ENCODE data around the gene ETV6. TPM values are rescaled to one million over a fixed set of nuclear protein-coding genes. Genes with fewer than 3 reads are reported as not detected.
A peak's percentile ranks its signal among the peaks of the same experiment; 100 is the strongest.

ETV6 gene
- total and polyA plus RNA-seq, 2 of the 8 experiments (the other 6 are each of a cell fraction or from before 2014, with no cell fraction given): 5.5 to 23.9 TPM

DNA sequence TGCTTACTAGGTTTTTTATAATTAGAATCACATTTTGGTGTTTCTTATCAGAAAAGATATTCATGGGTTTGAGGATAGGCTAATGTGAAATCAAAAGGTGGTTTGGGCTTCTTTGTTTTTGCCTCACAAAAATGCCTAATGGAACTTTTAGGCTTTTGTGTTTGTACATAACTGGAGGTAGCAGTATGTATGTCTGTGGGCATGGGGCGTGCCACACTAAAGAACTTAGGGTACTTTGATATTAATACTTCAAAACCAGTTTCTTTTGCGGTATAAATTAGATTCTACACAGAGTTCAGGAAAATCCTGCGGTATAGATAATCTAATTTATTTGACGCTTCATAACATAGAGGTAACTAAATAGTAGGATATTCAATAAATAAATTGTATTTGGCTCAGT, 1.9 kb downstream of the ETV6 start:
- H3K23ac ChIP-seq (ENCODE audit: insufficient read length): no peak overlapping the region
- ChIA-PET CTCF (ENCODE audit: partially characterized antibody) (interaction anchor here (1.1 kb wide), 1 partner anchor 91 kb away, joined by 3 read pairs; no protein-coding TSS in a partner anchor), POLR2A (ENCODE audit: partially characterized antibody) (no interaction called here)
- H2BK20ac ChIP-seq (ENCODE audit: low read length): no peak overlapping the region
- peaks cover 8% of the 10 kb centered on the region for H3K79me1 ChIP-seq (ENCODE audit: low read depth, low read length)
- no peak overlapping the region for H2BK15ac ChIP-seq (ENCODE audit: low read length)
- H4K8ac ChIP-seq (ENCODE audit: extremely low read depth, insufficient read depth, low read length): no peak overlapping the region
- H2BK12ac ChIP-seq (ENCODE audit: low read depth, low read length): no peak overlapping the region
- no peaks in the 10 kb centered on the region for H4K20me1 ChIP-seq (replicated peaks in 1 of 2; ENCODE audit: control insufficient read depth in 1 of 2, insufficient read depth in 2 of 2, low read length in 2 of 2)
- H3K9ac ChIP-seq (replicated peaks in 1 of 4; ENCODE audit: extremely low read depth in 1 of 4, low read depth in 3 of 4, low read length in 3 of 4): no peak overlapping the region
- no peak overlapping the region for H3K14ac ChIP-seq (ENCODE audit: insufficient read length)
- peaks cover 6% of the 10 kb centered on the region for H3K23me2 ChIP-seq (ENCODE audit: low read depth, low read length)
- no peak overlapping the region for H2AFZ ChIP-seq (ENCODE audit: low read length)
- no peak overlapping the region for H3K27ac ChIP-seq (ENCODE audit: low read depth, low read length)
- FAIRE-seq (no peak), DNase-seq (ENCODE audit: low read depth in 1 of 2, low spot score in 2 of 2) (no peak)
- H4K91ac ChIP-seq (replicated peaks; ENCODE audit: insufficient read length, low read length): no peak overlapping the region
- no peak overlapping the region for H2BK120ac ChIP-seq (replicated peaks; ENCODE audit: low read depth, low read length)
- no peaks in the 10 kb centered on the region for H3K9me3 ChIP-seq (ENCODE audit: insufficient read depth in 2 of 2, low read depth in 1 of 2, low read length in 1 of 2)
- no peak overlapping the region for H3K56ac ChIP-seq (replicated peaks; ENCODE audit: insufficient read length, low read depth, low read length)
- peak overlapping the region in 2 of 4 experiments; percentile 80 to 98; a peak in 3 of 8 replicates for H3K4me3 ChIP-seq (ENCODE audit: extremely low read depth in 1 of 4, insufficient read depth in 2 of 4, low read depth in 3 of 4, low read length in 4 of 4)
- H3K36me3 ChIP-seq (ENCODE audit: control insufficient read depth in 2 of 4, insufficient read depth in 4 of 4, low read length in 3 of 4): no peaks in the 10 kb centered on the region
- H3K27me3 ChIP-seq (replicated peaks in 1 of 4; ENCODE audit: control insufficient read depth in 3 of 4, extremely low read depth in 1 of 4, insufficient read depth in 3 of 4, low read length in 3 of 4): no peaks in the 10 kb centered on the region
- H3K4me1 ChIP-seq (replicated peaks in 1 of 4; ENCODE audit: control insufficient read depth in 3 of 4, insufficient read depth in 4 of 4, low read length in 3 of 4): peaks cover 3 to 23% (median 10%) of the 10 kb centered on the region in 4 experiments
- peaks cover 14 to 61% of the 10 kb centered on the region in 2 experiments for H3K79me2 ChIP-seq (ENCODE audit: control insufficient read depth in 1 of 2, insufficient read depth in 2 of 2, low read length in 2 of 2)
- no peak overlapping the region for H2AK5ac ChIP-seq (ENCODE audit: low read depth, low read length)
- no peak overlapping the region for H2BK5ac ChIP-seq (ENCODE audit: low read depth, low read length)
- WGBS, 2 experiments (ENCODE audit: extremely low coverage in 1 of 2, insufficient coverage in 1 of 2, insufficient read length in 1 of 2, insufficient replicate concordance in 2 of 2, low coverage in 1 of 2, low lambda C conversion rate in 2 of 2, missing lambda C conversion rate in 1 of 2): 83% methylated on average over 4 of the region's 4 CpGs; no CpG with 5 or more reads in 1 of the 2 experiments
- H4K5ac ChIP-seq (ENCODE audit: insufficient read length, low read depth, low read length): no peak overlapping the region
- H3K18ac ChIP-seq (ENCODE audit: extremely low read depth, low read length): no peak overlapping the region
- H3K4me2 ChIP-seq (ENCODE audit: insufficient read depth in 1 of 2, low read depth in 2 of 2, low read length in 2 of 2): peak overlapping the region; percentile 81 to 83
- no peak overlapping the region for H3K4ac ChIP-seq (replicated peaks; ENCODE audit: insufficient read length, low read depth, low read length)
- TF ChIP-seq TCF12 (IDR thresholded peaks at IDR 0.05; ENCODE audit: low read depth, low read length): no peak
- no peak for TF ChIP-seq BACH1 (IDR thresholded peaks at IDR 0.05; ENCODE audit: low read length)
- TF ChIP-seq EZH2 (IDR thresholded peaks at IDR 0.05; ENCODE audit: low read depth, low read length, severe bottlenecking): no peak
- no peak for TF ChIP-seq SAP30 (IDR thresholded peaks at IDR 0.05; ENCODE audit: insufficient read depth, insufficient replicate concordance, low read length)
- no peak for TF ChIP-seq RNF2 (IDR thresholded peaks at IDR 0.05; ENCODE audit: borderline replicate concordance, low read depth, low read length, missing control alignments, poor library complexity, severe bottlenecking)

All from H1 (cell line).